Measurements from ENCODE around the gene HPGD. TPM values are rescaled to one million over a fixed set of nuclear protein-coding genes. Genes with fewer than 3 reads are reported as not detected.
"Not testable (repeated sequence)": the region's sequence is repeated elsewhere in the genome, so short reads cannot be mapped to it uniquely, and the experiment has no call there.

HPGD gene
- total RNA-seq, 4 donors from 2014 or later = 20.0 to 63.3 (median 43.2) TPM

DNA sequence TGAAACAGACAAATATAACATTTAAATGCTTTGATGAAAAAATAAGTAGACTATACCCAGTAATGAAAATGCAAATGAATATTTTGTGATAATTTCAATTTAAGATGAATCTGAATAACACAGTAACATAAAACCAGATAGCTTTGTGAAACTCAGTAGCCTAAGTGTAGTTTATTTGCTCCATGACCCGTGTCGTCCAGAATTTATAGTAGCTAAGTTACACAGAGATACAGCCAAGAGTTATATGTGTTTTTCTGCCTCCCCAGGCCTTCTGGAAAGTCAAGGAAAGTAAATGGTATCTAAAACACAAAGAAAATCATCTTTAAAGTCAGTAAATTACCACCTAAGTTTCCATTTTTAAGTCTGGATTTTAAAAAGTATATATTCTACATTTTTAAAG, 26.7 kb downstream of the HPGD start:
- DNase-seq (ENCODE audit: extremely low spot score) = no peak
- WGBS = 61% methylated on average over 2 of the region's 2 CpGs
- TF ChIP-seq EP300 (IDR thresholded peaks at IDR 0.05) = no peak
- no peak for TF ChIP-seq POLR2AphosphoS5 (IDR thresholded peaks at IDR 0.05)
- TF ChIP-seq, protein P1, sequence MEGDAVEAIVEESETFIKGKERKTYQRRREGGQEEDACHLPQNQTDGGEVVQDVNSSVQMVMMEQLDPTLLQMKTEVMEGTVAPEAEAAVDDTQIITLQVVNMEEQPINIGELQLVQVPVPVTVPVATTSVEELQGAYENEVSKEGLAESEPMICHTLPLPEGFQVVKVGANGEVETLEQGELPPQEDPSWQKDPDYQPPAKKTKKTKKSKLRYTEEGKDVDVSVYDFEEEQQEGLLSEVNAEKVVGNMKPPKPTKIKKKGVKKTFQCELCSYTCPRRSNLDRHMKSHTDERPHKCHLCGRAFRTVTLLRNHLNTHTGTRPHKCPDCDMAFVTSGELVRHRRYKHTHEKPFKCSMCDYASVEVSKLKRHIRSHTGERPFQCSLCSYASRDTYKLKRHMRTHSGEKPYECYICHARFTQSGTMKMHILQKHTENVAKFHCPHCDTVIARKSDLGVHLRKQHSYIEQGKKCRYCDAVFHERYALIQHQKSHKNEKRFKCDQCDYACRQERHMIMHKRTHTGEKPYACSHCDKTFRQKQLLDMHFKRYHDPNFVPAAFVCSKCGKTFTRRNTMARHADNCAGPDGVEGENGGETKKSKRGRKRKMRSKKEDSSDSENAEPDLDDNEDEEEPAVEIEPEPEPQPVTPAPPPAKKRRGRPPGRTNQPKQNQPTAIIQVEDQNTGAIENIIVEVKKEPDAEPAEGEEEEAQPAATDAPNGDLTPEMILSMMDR (IDR thresholded peaks at IDR 0.05) = no peak
- TF ChIP-seq POLR2A (IDR thresholded peaks at IDR 0.05; ENCODE audit: low read depth) = no peak
- H3K36me3 ChIP-seq = peaks cover 0 to 12% (median 3%) of the 10 kb centered on the region in 4 donors
- H3K4me3 ChIP-seq = no peak overlapping the region
- no peaks in the 10 kb centered on the region for H3K9me3 ChIP-seq
- H3K27me3 ChIP-seq = no peaks in the 10 kb centered on the region
- peaks cover 0 to 24% (median 0%) of the 10 kb centered on the region in 4 donors for H3K4me1 ChIP-seq
- intact Hi-C loops (cut with DNase I) = no loop called here
- H3K27ac ChIP-seq (replicated peaks in 1 of 4) = no peak overlapping the region

DNA sequence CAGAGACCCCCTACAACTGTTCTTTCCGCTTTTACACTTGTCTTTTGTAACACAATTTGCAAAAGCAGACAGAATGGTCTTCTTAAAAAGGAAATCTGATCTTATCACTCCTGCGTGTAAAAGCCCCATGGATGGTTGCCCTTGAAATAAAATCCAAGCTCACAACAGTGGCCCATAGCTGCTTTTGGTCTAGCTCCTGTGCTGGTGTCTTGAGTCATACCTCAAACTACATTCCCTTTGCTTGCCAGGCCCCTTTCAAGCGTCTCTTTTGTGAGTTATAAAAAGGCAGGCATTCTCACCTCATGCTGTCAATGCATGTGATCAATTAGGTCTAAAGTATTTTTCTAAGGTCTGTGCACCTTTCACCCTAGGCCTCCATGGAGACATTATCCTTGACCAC, 27.6 kb downstream of the HPGD start:
- TF ChIP-seq, protein P1 (IDR thresholded peaks at IDR 0.05) = no peak
- TF ChIP-seq POLR2AphosphoS5 (IDR thresholded peaks at IDR 0.05) (no peak), POLR2A (IDR thresholded peaks at IDR 0.05; ENCODE audit: low read depth) (no peak), EP300 (IDR thresholded peaks at IDR 0.05) (no peak)
- intact Hi-C loops (cut with DNase I) = no loop called here
- WGBS = 70% methylated on average over 3 of the region's 3 CpGs

DNA sequence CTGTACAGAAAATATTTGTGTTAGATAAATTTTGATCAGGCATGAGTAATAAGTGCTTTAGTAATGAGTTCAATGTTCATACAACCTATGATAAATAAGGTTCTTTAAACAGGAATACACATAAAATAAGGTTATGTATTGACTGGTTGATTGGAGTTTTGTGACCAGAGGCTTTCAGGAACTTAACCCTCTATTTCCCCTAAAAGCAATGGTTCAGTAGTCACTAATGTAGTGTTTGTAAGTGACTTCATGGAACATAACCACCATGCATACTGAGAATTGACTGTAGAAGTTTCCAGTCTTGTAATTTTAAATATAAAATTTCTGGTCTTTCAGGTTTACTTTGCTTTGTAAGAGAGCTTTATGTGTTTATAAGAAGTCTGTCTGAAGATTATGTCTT, 28.1 kb downstream of the HPGD start:
- Histone ChIP-seq H3K4me1 (peaks cover 0 to 15% (median 0%) of the 10 kb centered on the region in 4 donors), H3K27ac (replicated peaks in 1 of 4) (no peak overlapping the region), H3K9me3 (no peaks in the 10 kb centered on the region), H3K4me3 (no peak overlapping the region), H3K27me3 (no peaks in the 10 kb centered on the region), H3K36me3 (peaks cover 0 to 12% (median 3%) of the 10 kb centered on the region in 4 donors)
- no peak for DNase-seq (ENCODE audit: extremely low spot score)
- intact Hi-C loops (cut with DNase I) = no loop called here
- TF ChIP-seq POLR2AphosphoS5 (IDR thresholded peaks at IDR 0.05) (no peak), EP300 (IDR thresholded peaks at IDR 0.05) (no peak), POLR2A (IDR thresholded peaks at IDR 0.05; ENCODE audit: low read depth) (no peak)
- TF ChIP-seq, protein P1 (IDR thresholded peaks at IDR 0.05) = no peak

More for the DNA sequence above, 27.6 kb downstream of the HPGD start:
- Histone ChIP-seq H3K36me3 (peaks cover 0 to 12% (median 3%) of the 10 kb centered on the region in 4 donors), H3K27ac (replicated peaks in 1 of 4) (no peak overlapping the region), H3K4me1 (peaks cover 0 to 15% (median 0%) of the 10 kb centered on the region in 4 donors), H3K4me3 (no peak overlapping the region), H3K9me3 (no peaks in the 10 kb centered on the region), H3K27me3 (no peaks in the 10 kb centered on the region)
- DNase-seq (ENCODE audit: extremely low spot score) = no peak

DNA sequence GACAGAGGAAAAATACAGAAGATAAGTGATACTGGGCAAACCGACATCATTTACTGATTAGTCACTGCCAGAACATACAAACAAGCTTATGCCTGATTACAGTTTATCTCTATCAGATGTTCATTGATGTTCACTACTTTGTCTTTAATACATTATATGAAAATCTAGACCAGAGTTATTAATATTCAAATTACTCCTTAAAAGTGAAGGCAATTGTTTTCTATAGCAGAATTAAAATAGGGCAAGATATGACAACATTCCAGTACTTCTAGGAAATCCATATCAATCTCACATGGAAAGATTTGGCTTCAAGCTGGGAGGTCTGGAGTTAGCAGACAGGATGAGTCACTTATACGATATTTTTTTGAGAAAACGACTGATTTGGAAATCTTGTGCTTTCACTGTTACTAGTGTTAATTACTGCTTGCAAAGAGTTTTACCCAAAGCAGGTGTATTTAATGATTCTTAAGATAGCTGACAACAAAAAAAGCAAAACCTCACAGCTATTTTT, 31.8 kb downstream of the HPGD start:
- WGBS = 39% methylated on average over 3 of the region's 3 CpGs
- H3K27ac ChIP-seq (replicated peaks in 1 of 4) = no peak overlapping the region

DNA sequence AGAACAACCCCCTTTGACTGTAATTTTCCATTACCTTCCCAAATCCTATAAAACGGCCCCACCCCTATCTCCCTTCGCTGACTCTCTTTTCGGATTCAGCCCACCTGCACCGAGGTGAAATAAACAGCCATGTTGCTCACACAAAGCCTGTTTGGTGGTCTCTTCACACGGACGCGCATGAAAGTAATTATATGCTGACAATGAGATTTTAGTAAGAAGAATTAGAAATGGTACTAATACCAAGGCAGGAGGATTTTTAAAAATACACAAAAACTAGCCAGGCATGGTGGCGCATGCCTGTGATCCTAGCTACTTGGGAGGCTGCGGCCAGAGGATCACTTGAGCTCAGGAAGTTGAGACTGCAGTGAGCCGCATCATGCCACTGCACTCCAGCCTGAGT, 33.9 kb downstream of the HPGD start:
- H3K4me1 ChIP-seq; H3K4me3 ChIP-seq; H3K27ac ChIP-seq (replicated peaks in 1 of 4); intact Hi-C loops (cut with DNase I); H3K27me3 ChIP-seq; H3K9me3 ChIP-seq; H3K36me3 ChIP-seq; DNase-seq (ENCODE audit: extremely low spot score): not testable (repeated sequence)
- WGBS = 96% methylated on average over 10 of the region's 10 CpGs

More for the DNA sequence above, 31.8 kb downstream of the HPGD start:
- DNase-seq (ENCODE audit: extremely low spot score) = no peak
- no peak for TF ChIP-seq POLR2AphosphoS5 (IDR thresholded peaks at IDR 0.05)
- TF ChIP-seq, protein P1 (IDR thresholded peaks at IDR 0.05) = no peak
- TF ChIP-seq POLR2A (IDR thresholded peaks at IDR 0.05; ENCODE audit: low read depth) = no peak
- TF ChIP-seq EP300 (IDR thresholded peaks at IDR 0.05) = no peak
- no peaks in the 10 kb centered on the region for H3K9me3 ChIP-seq
- no peaks in the 10 kb centered on the region for H3K27me3 ChIP-seq
- peaks cover 0 to 10% (median 3%) of the 10 kb centered on the region in 4 donors for H3K36me3 ChIP-seq
- H3K4me3 ChIP-seq = no peak overlapping the region
- no peaks in the 10 kb centered on the region for H3K4me1 ChIP-seq
- intact Hi-C loops (cut with DNase I) = no loop called here
